B cell (primary cell): ENCODE results near the gene TBC1D22A. TPM values are rescaled to one million over a fixed set of nuclear protein-coding genes. Genes with fewer than 3 reads are reported as not detected.

Source experiments
- ATAC-seq: fragments of 200-7000 bp; cut with Tn5 transposase; one replicate; pipeline ENCODE4 v1.10.0; 2021; ENCODE audit warnings: low read depth, mild to moderate bottlenecking, moderate number of reproducible peaks, moderate library complexity
- CTCF ChIA-PET: fragments of 350-600 bp; sonication (Branson Sonifier 250); formaldehyde crosslinking; loops from one replicate; lab custom pipeline; 2021; ENCODE audit warnings: antibody characterized with exemption, inconsistent platforms; lab: Charles Lee
- POLR2A ChIA-PET: fragments of 350-600 bp; sonication (Branson Sonifier 250); formaldehyde crosslinking; loops from one replicate; lab custom pipeline; 2021; ENCODE audit warnings: antibody characterized with exemption; lab: Charles Lee
- DNase-seq: peaks from one replicate; pipeline ENCODE4 v3.0.0; 2013
- H2AFZ ChIP-seq: 2 replicates; pipeline ENCODE4 v1.6.1; 2012; ENCODE audit warnings: mild to moderate bottlenecking, low read depth, low read length; ENCODE audit not compliant: insufficient read depth, poor library complexity, severe bottlenecking
- H3K27ac ChIP-seq, 2 donors: 1 replicate in 1 of 2; 2 replicates in 1 of 2; pipeline ENCODE4 v1.5.1; 2012 to 2013; ENCODE audit warnings: low read length in 2 of 2, mild to moderate bottlenecking in 2 of 2, moderate library complexity in 1 of 2
- H3K27me3 ChIP-seq, 4 experiments: fragments of 200-600 bp in 1 of 4; sonication (generic) in 1 of 4; replicated peaks in 1 of 4; 1 replicate in 2 of 4; 2 replicates in 2 of 4; pipeline versions ENCODE4 v1.6.1 to v1.7.0; 2013 to 2016; ENCODE audit warnings: low read length in 3 of 4, mild to moderate bottlenecking in 2 of 4, mixed read lengths in 1 of 4, moderate library complexity in 1 of 4; ENCODE audit not compliant: insufficient read depth in 4 of 4, control insufficient read depth in 3 of 4; ENCODE audit errors: control extremely low read depth in 1 of 4
- H3K36me3 ChIP-seq, 2 experiments: replicated peaks in 1 of 2; 1 replicate in 1 of 2; 2 replicates in 1 of 2; pipeline versions ENCODE4 v1.6.1 to v1.7.1; 2013; ENCODE audit warnings: low read length in 1 of 2; ENCODE audit not compliant: insufficient read depth in 2 of 2, control insufficient read depth in 1 of 2; ENCODE audit errors: control extremely low read depth in 1 of 2, extremely low read depth in 1 of 2
- H3K4me1 ChIP-seq, 2 donors: fragments of 200-600 bp in 1 of 2; sonication (generic) in 1 of 2; 1 replicate in 1 of 2; 2 replicates in 1 of 2; pipeline versions ENCODE4 v1.5.1 to v1.6.1; 2013 to 2017; ENCODE audit warnings: low read length in 2 of 2; ENCODE audit not compliant: control insufficient read depth in 2 of 2, insufficient read depth in 2 of 2
- H3K4me2 ChIP-seq: replicated peaks from 2 replicates; pipeline ENCODE3; 2012; ENCODE audit warnings: mild to moderate bottlenecking, low read depth, low read length; ENCODE audit not compliant: poor library complexity, severe bottlenecking
- H3K4me3 ChIP-seq, 5 experiments: fragments of 200-600 bp in 1 of 5; sonication (generic) in 1 of 5; 1 replicate in 3 of 5; 2 replicates in 2 of 5; pipeline versions ENCODE4 v1.5.1 to v1.7.0; 2011 to 2016; ENCODE audit warnings: low read length in 4 of 5, mild to moderate bottlenecking in 4 of 5, low read depth in 2 of 5, control low read depth in 1 of 5, moderate library complexity in 1 of 5; ENCODE audit not compliant: insufficient read depth in 1 of 5; ENCODE audit errors: control extremely low read depth in 1 of 5, extremely low read depth in 1 of 5
- H3K79me2 ChIP-seq: fragments of 200-600 bp; sonication (generic); one replicate; pipeline ENCODE4 v1.6.0; 2016; ENCODE audit warnings: low read length; ENCODE audit not compliant: control insufficient read depth, insufficient read depth
- H3K9ac ChIP-seq: fragments of 200-600 bp; sonication (generic); 2 replicates; pipeline ENCODE4 v1.6.1; 2017; ENCODE audit warnings: mild to moderate bottlenecking, low read length, moderate library complexity
- H3K9me3 ChIP-seq, 3 donors: one replicate each; pipeline versions ENCODE4 v1.6.1 to v1.7.1; 2013; ENCODE audit warnings: low read length in 2 of 3; ENCODE audit not compliant: control insufficient read depth in 2 of 3, insufficient read depth in 1 of 3; ENCODE audit errors: control extremely low read depth in 1 of 3
- H4K20me1 ChIP-seq: 2 replicates; pipeline ENCODE4 v1.6.0; 2012; ENCODE audit warnings: mild to moderate bottlenecking, low read length; ENCODE audit not compliant: insufficient read depth, control insufficient read depth, poor library complexity, severe bottlenecking
- H3K27ac Mint-ChIP-seq: one replicate; pipeline ENCODE4 v1.8.0; 2021; ENCODE audit warnings: mixed read lengths
- H3K27me3 Mint-ChIP-seq: one replicate; pipeline ENCODE4 v1.8.0; 2021; ENCODE audit warnings: mixed read lengths
- H3K4me1 Mint-ChIP-seq: one replicate; pipeline ENCODE4 v1.8.0; 2021; ENCODE audit warnings: mixed read lengths
- H3K4me3 Mint-ChIP-seq: one replicate; pipeline ENCODE4 v1.8.0; 2021; ENCODE audit warnings: mixed read lengths
- H3K9me3 Mint-ChIP-seq: one replicate; pipeline ENCODE4 v1.8.0; 2022; ENCODE audit warnings: mixed read lengths; ENCODE audit not compliant: insufficient read depth
- CTCF ChIP-seq: fragments of 200-600 bp; IDR thresholded peaks from one replicate; pipeline ENCODE4 v1.8.0; 2022; ENCODE audit warnings: antibody characterized with exemption, mild to moderate bottlenecking
- EZH2 ChIP-seq: IDR thresholded peaks from 2 replicates; pipeline ENCODE4 v1.6.1; 2012; ENCODE audit warnings: borderline replicate concordance, low read depth, mild to moderate bottlenecking, moderate library complexity, low read length; ENCODE audit not compliant: insufficient read depth, poor library complexity, severe bottlenecking
- WGBS: methylation state at CpG from one replicate; pipeline ENCODE4 v1.1.5; 2013; ENCODE audit warnings: missing lambda C conversion rate; ENCODE audit not compliant: insufficient coverage; 5-methylcytosine and 5-hydroxymethylcytosine counted together
- intact Hi-C: fragments of 100-400 bp; cut with micrococcal nuclease; formaldehyde crosslinking; loops from one replicate; pipeline ENCODE4 v1.10.0; 2022
- polyA plus RNA-seq: library from polyadenylated mRNA; depleted of rRNA; stranded (reverse); fragments of >200 nt; gene quantifications from 2 replicates; pipeline ENCODE4 v1.2.3, GENCODE V29; 2012
- total RNA-seq, 2 donors: library from RNA; stranded (reverse); fragments of 120-200 nt in 1 of 2; gene quantifications; 1 replicate in 1 of 2; 2 replicates in 1 of 2; pipeline versions ENCODE4 v1.2.3 to v1.2.4, GENCODE V29; 2013 to 2022

The TBC1D22A gene
- total and polyA plus RNA-seq, 2 donors (not counting 1 experiment from before 2014, with no cell fraction given): 73.8 to 128 TPM

- H3K36me3 ChIP-seq: peaks cover 0 to 26% of the 10 kb centered on the region in 2 experiments
- peaks cover 0 to 12% of the 10 kb centered on the region in 2 donors for H3K4me1 ChIP-seq
- no peak overlapping the region for H3K27ac ChIP-seq
- Mint-ChIP-seq H3K27ac (no peak overlapping the region), H3K27me3 (no peaks in the 10 kb centered on the region), H3K4me3 (no peak overlapping the region), H3K9me3 (no peaks in the 10 kb centered on the region), H3K4me1 (peaks cover 46% of the 10 kb centered on the region)
- no peaks in the 10 kb centered on the region for H3K27me3 ChIP-seq
- ATAC-seq: no peak
- H3K9ac ChIP-seq: no peak overlapping the region
- 84% methylated on average over 7 of the region's 10 CpGs for WGBS
- H3K4me3 ChIP-seq: no peak overlapping the region
- no peak overlapping the region for H3K4me2 ChIP-seq
- peaks cover 96% of the 10 kb centered on the region for H3K79me2 ChIP-seq
- H4K20me1 ChIP-seq: peaks cover 99% of the 10 kb centered on the region
- ChIA-PET POLR2A (no interaction called here), CTCF (no interaction called here)
- TF ChIP-seq CTCF (no peak), EZH2 (no peak)
- intact Hi-C loops: no loop called here
- H3K9me3 ChIP-seq: no peaks in the 10 kb centered on the region
- no peak overlapping the region for H2AFZ ChIP-seq
- DNase-seq: no peak
These were observed 284.1 kb downstream of the TBC1D22A start for GRCh38 chr22:47046411-47047065.

- no peak overlapping the region for H3K9ac ChIP-seq
- peaks cover 0 to 12% of the 10 kb centered on the region in 2 donors for H3K4me1 ChIP-seq
- no peak for DNase-seq
- Mint-ChIP-seq H3K4me1 (peaks cover 42% of the 10 kb centered on the region), H3K4me3 (no peak overlapping the region), H3K27me3 (no peaks in the 10 kb centered on the region), H3K9me3 (no peaks in the 10 kb centered on the region), H3K27ac (no peak overlapping the region)
- no peak overlapping the region for H3K27ac ChIP-seq
- H3K27me3 ChIP-seq: no peaks in the 10 kb centered on the region
- H3K4me2 ChIP-seq: no peak overlapping the region
- H3K9me3 ChIP-seq: no peaks in the 10 kb centered on the region
- H3K79me2 ChIP-seq: peaks cover 95% of the 10 kb centered on the region
- no peak for ATAC-seq
- peaks cover 0 to 23% of the 10 kb centered on the region in 2 experiments for H3K36me3 ChIP-seq
- H4K20me1 ChIP-seq: peaks cover 99% of the 10 kb centered on the region
- 97% methylated on average over 13 of the region's 13 CpGs for WGBS
- ChIA-PET POLR2A (no interaction called here), CTCF (no interaction called here)
- intact Hi-C loops: no loop called here
- no peak overlapping the region for H3K4me3 ChIP-seq
- H2AFZ ChIP-seq: no peak overlapping the region
- no peak for TF ChIP-seq EZH2
These were observed 285.1 kb downstream of the TBC1D22A start for GRCh38 chr22:47047321-47048122.
